ENCODE results near the gene MRTFA. TPM values are rescaled to one million over a fixed set of nuclear protein-coding genes. Genes with fewer than 3 reads are reported as not detected.

Gene MRTFA
- total RNA-seq, 1 donor from 2014 or later = 11.3 TPM

- Histone ChIP-seq H3K27me3 (no peaks in the 10 kb centered on the region), H3K79me2 (ENCODE audit: low read depth) (peaks cover 8% of the 10 kb centered on the region), H3K9ac (no peak overlapping the region), H3K9me3 (ENCODE audit: low read depth) (no peaks in the 10 kb centered on the region), H4K20me1 (ENCODE audit: low read depth) (peaks cover 4% of the 10 kb centered on the region), H3K4me2 (no peak overlapping the region), H3K36me3 (no peaks in the 10 kb centered on the region), H3K4me1 (no peaks in the 10 kb centered on the region), H3K27ac (no peak overlapping the region), H3F3A (ENCODE audit: low read depth) (no peaks in the 10 kb centered on the region), H2AFZ (replicated peaks) (no peak overlapping the region), H3K4me3 (no peak overlapping the region)
- Mint-ChIP-seq H3K4me1 (peaks cover 8% of the 10 kb centered on the region), H3K4me3 (no peak overlapping the region), H3K9me3 (no peaks in the 10 kb centered on the region), H3K27me3 (ENCODE audit: insufficient read depth, low read depth) (no peaks in the 10 kb centered on the region), H3K36me3 (peaks cover 3% of the 10 kb centered on the region), H3K27ac (no peak overlapping the region)
- TF ChIP-seq EZH2 (IDR thresholded peaks at IDR 0.05) (no peak), EZH2phosphoT487 (IDR thresholded peaks at IDR 0.05) (no peak), CTCF (IDR thresholded peaks at IDR 0.05) (no peak)
- no peak for DNase-seq (ENCODE audit: low spot score)
Observed at GRCh38 chr22:40466976-40467375, 169.5 kb downstream of the MRTFA start.

GRCh38 chr22:40463683-40464082, 172.8 kb downstream of the MRTFA start:
- H3K36me3 Mint-ChIP-seq = peaks cover 9% of the 10 kb centered on the region
- Histone ChIP-seq H4K20me1 (ENCODE audit: low read depth) (no peaks in the 10 kb centered on the region), H3K9me3 (ENCODE audit: low read depth) (no peaks in the 10 kb centered on the region), H3K9ac (no peak overlapping the region), H3K79me2 (ENCODE audit: low read depth) (no peaks in the 10 kb centered on the region), H3K4me3 (no peak overlapping the region), H3K27ac (no peak overlapping the region), H3K4me2 (no peak overlapping the region), H3K27me3 (no peaks in the 10 kb centered on the region), H2AFZ (replicated peaks) (no peak overlapping the region), H3F3A (ENCODE audit: low read depth) (no peaks in the 10 kb centered on the region), H3K4me1 (no peaks in the 10 kb centered on the region), H3K36me3 (no peaks in the 10 kb centered on the region)
- no peak for DNase-seq (ENCODE audit: low spot score)
- TF ChIP-seq EZH2phosphoT487 (IDR thresholded peaks at IDR 0.05) (no peak), CTCF (IDR thresholded peaks at IDR 0.05) (no peak), EZH2 (IDR thresholded peaks at IDR 0.05) (no peak)
- no peaks in the 10 kb centered on the region for H3K9me3 Mint-ChIP-seq
- no peaks in the 10 kb centered on the region for H3K4me1 Mint-ChIP-seq
- no peak overlapping the region for H3K4me3 Mint-ChIP-seq
- H3K27me3 Mint-ChIP-seq (ENCODE audit: insufficient read depth, low read depth) = no peaks in the 10 kb centered on the region
- H3K27ac Mint-ChIP-seq = no peak overlapping the region

GRCh38 chr22:40463017-40463631, 173.4 kb downstream of the MRTFA start:
- no peaks in the 10 kb centered on the region for H4K20me1 ChIP-seq (ENCODE audit: low read depth)
- H3K4me3 Mint-ChIP-seq = no peak overlapping the region
- no peak overlapping the region for H3K9ac ChIP-seq
- H3K27ac ChIP-seq = no peak overlapping the region
- H3K36me3 ChIP-seq = no peaks in the 10 kb centered on the region
- no peak for DNase-seq (ENCODE audit: low spot score)
- H3K36me3 Mint-ChIP-seq = peaks cover 9% of the 10 kb centered on the region
- no peak for TF ChIP-seq EZH2phosphoT487 (IDR thresholded peaks at IDR 0.05)
- TF ChIP-seq EZH2 (IDR thresholded peaks at IDR 0.05) = no peak
- TF ChIP-seq CTCF (IDR thresholded peaks at IDR 0.05) = no peak
- H3K27me3 ChIP-seq = no peaks in the 10 kb centered on the region
- no peaks in the 10 kb centered on the region for H3K4me1 Mint-ChIP-seq
- no peak overlapping the region for H2AFZ ChIP-seq (replicated peaks)
- no peak overlapping the region for H3K4me3 ChIP-seq
- H3F3A ChIP-seq (ENCODE audit: low read depth) = no peaks in the 10 kb centered on the region
- no peaks in the 10 kb centered on the region for H3K79me2 ChIP-seq (ENCODE audit: low read depth)
- H3K9me3 ChIP-seq (ENCODE audit: low read depth) = no peaks in the 10 kb centered on the region
- H3K9me3 Mint-ChIP-seq = no peaks in the 10 kb centered on the region
- H3K4me1 ChIP-seq = no peaks in the 10 kb centered on the region
- no peak overlapping the region for H3K4me2 ChIP-seq
- no peaks in the 10 kb centered on the region for H3K27me3 Mint-ChIP-seq (ENCODE audit: insufficient read depth, low read depth)
- H3K27ac Mint-ChIP-seq = no peak overlapping the region
